Subcutaneous adipose tissue (tissue), 4 donors: ENCODE measurements around the gene ELFN1. TPM values are rescaled to one million over a fixed set of nuclear protein-coding genes. Genes with fewer than 3 reads are reported as not detected.

Experiments used
- total RNA-seq, 4 donors: library from RNA; depleted of rRNA; stranded (reverse); fragments of >200 nt; gene quantifications; one replicate each; pipeline ENCODE4 v1.1.0, GENCODE V29; 2016
- TF ChIP-seq, protein P1 (sequence below): fragments of 450-650 bp; IDR thresholded peaks from one replicate; pipeline ENCODE4 v1.5.1; 2016; ENCODE audit warnings: low read depth, mild to moderate bottlenecking, control low read depth, antibody characterized with exemption, moderate library complexity

ELFN1 gene
- total RNA-seq, 4 donors from 2014 or later: 0.51 to 3.6 (median 0.85) TPM

DNA sequence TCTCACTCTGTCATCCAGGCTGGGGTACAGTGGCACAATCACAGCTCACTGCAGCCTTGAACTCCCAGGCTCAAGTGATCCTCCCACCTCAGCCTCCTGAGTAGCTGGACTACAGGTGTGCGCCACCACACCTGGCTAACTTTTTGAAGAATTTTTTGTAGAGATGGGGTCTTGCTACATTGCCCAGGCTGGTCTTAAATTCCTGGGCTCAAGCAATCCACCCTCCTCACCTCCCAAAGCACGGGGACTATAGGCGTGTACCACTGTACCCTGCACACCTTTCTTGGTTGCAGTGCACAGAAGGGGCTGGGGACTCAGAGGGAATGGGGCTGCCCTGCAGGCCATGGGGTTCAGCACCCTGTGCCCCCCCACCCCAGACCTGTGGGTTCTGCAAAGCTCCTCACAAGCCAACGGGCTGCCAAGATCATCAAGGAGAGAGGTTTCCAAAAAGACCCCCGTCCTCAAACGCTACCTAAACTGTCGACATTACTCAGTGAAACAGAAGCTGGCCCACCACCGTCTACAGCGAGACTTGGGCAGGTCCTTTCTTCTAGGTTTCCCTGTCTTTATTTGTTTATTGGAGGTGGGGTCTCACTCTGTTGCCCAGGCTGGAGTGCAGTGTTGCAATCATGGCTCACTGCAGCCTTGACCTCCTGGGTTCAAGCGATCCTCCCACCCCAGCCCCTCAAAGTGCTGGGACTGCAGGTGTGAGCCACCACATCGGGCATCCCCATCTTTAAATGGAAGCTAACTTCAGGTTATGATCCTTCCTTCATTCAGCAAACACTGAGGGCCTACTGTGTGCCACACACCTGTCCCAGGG is 26.6 kb upstream of the ELFN1 start:
- TF ChIP-seq, protein P1, sequence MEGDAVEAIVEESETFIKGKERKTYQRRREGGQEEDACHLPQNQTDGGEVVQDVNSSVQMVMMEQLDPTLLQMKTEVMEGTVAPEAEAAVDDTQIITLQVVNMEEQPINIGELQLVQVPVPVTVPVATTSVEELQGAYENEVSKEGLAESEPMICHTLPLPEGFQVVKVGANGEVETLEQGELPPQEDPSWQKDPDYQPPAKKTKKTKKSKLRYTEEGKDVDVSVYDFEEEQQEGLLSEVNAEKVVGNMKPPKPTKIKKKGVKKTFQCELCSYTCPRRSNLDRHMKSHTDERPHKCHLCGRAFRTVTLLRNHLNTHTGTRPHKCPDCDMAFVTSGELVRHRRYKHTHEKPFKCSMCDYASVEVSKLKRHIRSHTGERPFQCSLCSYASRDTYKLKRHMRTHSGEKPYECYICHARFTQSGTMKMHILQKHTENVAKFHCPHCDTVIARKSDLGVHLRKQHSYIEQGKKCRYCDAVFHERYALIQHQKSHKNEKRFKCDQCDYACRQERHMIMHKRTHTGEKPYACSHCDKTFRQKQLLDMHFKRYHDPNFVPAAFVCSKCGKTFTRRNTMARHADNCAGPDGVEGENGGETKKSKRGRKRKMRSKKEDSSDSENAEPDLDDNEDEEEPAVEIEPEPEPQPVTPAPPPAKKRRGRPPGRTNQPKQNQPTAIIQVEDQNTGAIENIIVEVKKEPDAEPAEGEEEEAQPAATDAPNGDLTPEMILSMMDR: no peak

DNA sequence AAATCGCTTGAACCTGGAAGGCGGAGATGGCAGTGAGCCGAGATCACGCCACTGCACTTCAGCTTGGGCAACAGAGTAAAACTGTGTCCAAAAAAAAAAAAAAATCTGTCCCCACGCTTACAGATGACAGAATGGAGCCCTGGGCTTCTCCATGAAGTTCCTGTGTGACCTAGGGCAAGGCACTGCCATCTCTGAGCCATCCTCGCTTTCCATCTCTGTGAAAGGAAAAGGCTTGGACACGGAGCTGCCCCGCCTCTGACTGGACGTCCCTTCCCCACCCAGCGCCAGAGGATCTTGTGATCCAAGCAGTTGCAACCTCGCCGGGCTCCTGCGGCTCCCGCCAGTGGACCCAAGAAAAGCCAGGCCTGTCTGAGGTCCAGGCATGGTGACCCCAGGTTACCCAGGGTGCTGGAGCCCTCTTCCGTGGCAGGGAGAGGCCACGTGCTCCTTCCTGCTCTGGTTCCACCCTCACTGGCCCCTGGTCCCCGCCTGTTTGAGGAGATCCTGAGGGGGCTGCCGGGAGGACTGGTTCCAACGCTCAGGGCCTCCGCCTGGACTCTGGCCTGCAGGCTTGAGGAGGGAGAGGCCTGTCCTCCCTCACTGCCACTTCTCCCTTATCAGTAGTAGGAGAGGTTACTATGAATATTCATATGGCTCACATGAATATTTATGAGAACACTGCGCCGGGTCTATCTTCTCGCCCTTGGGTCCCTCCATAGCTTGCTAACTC is 25.6 kb upstream of the ELFN1 start:
- TF ChIP-seq, protein P1: no peak

DNA sequence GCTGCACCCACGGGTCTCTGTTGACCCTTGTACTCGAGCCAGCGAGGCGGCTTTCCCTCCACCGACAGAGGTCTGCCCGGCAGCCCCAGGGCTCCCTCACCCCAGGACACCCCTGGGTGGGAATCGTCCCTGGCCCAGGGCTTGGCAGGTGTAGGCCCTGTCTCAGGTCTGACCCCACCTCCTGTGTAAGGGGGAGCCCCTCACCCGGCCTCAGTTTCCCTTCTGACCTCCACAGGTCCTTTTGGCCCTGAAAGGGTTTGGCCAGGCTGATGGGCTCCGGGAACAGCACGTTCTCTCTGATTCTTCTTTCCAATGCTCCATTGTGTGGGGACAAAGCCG is 25.0 kb upstream of the ELFN1 start:
- TF ChIP-seq, protein P1: no peak

DNA sequence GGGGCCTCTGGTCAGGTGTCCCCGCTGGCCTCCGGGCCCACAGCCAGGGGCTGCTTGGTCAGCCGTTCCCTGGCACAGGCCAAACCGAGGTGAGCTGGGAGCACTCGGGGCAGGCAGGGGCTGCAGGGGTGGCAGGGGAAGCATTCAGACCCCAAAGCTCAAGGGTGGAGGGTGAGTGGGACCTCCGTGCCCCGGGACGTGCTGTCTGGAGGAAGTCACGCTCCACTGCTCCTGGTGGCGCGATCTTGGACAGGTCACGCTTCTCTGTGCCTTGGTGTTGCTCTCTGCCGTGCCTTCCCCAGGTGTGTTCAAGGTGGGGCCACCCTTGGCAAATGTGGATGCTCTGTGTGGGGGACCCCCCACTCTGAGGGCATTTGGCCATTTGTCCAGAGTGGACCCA is 24.6 kb upstream of the ELFN1 start:
- TF ChIP-seq, protein P1: no peak

DNA sequence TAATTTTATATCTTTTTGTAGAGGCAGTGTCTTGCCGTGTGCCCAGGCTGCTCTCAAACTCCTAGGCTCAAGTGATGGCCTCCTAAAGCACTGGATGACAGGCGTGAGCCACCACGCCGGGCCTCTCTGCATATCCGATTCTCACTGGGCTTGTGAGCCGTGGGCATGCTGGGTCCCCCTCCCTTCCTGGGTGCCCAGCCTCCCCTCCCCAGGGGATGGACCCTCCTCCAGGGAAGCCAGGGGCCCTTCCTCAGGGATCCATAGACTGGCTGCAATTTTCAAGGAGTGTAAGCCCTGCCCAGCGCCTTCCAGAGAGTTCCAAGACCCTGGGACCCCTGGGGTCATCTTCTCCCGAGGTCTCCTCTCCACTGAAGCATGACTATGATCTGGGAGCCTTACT is 23.7 kb upstream of the ELFN1 start:
- TF ChIP-seq, protein P1: no peak

DNA sequence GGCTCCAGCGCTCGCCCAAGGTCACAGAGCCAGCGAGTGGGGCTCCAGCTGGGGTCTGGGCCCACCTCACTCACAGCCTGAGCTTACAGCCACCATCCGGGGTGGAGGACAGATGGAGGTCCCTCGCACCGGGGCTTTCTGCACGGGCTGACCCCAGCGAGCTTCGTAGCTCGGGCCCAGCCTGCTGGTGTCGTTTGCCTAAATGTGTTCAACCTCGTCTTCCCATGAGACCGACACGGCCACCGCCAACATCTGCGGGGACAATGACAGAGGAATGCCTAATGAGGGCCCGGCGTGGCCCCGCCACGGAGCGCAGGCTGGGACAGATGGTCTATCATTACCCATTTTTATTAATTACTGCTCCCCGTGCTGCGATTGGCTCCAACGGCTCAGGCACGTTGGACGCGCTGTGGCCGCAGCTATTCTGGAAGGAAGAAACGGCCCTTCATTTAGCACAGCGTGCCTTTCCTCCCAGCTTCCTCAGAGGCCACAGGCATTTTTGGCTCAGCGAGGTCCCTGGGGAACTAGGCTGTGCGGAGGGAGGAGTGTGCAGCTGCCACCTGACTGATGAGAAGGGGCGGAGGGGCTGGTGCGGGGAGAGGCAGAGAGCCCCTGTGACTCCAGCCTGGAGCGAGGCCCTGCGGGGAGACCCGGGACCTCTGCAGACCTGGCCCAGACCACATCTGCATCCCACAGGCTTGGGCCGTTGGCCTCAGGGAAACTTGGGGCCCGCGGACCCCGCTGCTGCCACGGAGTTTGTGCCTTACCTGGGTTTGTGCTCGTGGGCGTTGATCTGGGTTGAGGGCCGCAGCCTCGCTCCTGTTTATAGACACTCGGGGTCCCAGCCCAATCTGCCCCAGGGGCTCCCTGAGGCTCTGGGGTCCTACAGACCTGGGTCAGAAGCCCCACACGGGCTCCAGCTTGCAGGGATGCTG is 22.9 kb upstream of the ELFN1 start:
- TF ChIP-seq, protein P1: no peak
